ENCODE results near the gene CAPN15.

- TF ChIP-seq CTCF (IDR thresholded peaks at IDR 0.05 in 4 of 5, conservative IDR thresholded peaks at IDR 0.05 in 1 of 5): no peak
- no peak for TF ChIP-seq POLR2A (IDR thresholded peaks at IDR 0.05)
Observed at GRCh38 chr16:561957-562938, 34.7 kb downstream of the CAPN15 start.
